ENCODE data around the gene LRRC27.
A peak's percentile ranks its signal among the peaks of the same experiment; 100 is the strongest.
"Not testable (repeated sequence)": the region's sequence is repeated elsewhere in the genome, so short reads cannot be mapped to it uniquely, and the experiment has no call there.

The LRRC27 gene

GRCh38 chr10:132331601-132332432, at the start of gene LRRC27:
TSS of gene LRRC27 (plus strand) at chr10:132332193. CDS start at chr10:132333525, 1,332 bp downstream.
- peak; percentile 92 to 99 (median 96) for DNase-seq
- intact Hi-C loops (cut with DNase I): loop anchor here (1.0 to 5.0 kb wide), 2 partner anchors 24 to 110 kb away; no protein-coding TSS in a partner anchor

DNA sequence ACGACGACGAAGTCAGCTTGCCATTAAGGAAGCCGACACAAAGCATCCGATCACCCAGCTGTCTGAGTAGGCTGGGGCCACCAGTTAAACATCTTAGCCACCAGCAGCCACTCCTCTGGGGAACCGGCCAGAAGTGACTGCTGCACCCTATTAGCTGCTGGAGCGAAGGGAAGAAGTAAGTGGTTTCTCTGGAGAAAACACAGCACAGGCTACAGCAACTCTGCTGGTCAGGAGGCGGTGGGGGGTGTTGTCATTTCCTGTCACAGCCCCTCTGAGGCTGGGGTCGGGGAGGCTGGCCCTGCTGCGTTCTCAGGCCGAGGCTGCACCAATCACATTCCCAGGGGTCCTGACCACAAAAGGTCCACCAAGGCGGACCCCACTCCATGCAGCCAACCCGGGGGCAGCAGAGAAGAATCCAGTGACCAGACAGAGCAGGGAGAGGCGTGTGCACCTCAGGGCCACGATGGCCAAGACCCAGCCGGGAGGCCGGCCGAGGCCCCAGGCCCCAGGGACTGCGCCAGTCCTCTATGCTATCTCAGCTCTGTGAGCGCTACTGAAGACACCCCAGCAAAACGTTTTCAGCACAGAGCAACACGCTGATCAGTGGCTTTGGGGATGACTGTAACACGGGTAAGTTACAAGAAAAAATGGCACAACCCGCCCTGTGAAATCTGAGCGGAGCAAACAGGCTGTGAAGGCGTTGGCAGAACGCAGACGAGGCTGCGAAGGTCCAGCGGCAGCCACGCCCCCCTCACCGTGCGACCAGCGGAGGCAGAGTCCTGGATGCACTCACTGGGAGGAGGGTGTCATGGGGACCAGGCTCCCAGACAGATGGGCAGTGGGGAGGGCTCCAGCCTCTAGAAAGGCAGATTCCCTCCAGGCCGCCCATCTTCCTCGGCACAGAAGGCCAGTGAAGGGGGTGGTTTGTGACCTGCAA, 49.1 kb upstream of the LRRC27 start:
- intact Hi-C loops (cut with DNase I): no loop called here
- DNase-seq: peak in 6 of 10 donors; percentile 40 to 91 (median 70)

- peak in 7 of 10 donors; percentile 60 to 92 (median 68) for DNase-seq
- intact Hi-C loops (cut with DNase I): no loop called here
Measured at GRCh38 chr10:132283604-132284382, 48.2 kb upstream of the LRRC27 start.

DNA sequence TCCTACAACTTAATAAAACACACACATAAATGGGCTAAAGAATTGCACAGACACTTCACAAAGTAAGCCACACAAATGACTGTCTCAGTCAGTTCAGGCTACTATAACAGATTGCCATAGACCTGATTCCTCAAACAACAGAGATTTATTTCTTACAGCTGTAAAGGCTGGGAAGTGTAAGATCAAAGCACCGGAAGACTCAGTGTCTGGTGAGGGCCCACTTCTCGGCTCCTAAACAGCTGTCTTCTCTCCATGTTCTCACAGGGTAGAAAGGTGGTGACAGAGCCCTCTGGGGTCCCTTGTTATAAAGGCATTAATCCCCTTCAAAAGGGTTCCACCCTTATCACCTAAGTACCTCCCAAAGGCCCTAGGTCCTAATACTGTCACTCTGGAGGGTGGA, 42.6 kb upstream of the LRRC27 start:
- intact Hi-C loops (cut with DNase I): no loop called here
- DNase-seq: no peak

- peak in 4 of 10 donors; percentile 4 to 57 (median 38) for DNase-seq
- intact Hi-C loops (cut with DNase I): no loop called here
Measured at GRCh38 chr10:132290631-132291030, 41.4 kb upstream of the LRRC27 start.

- peak in 3 of 10 donors; percentile 50 to 63 (median 55) for DNase-seq
- intact Hi-C loops (cut with DNase I): no loop called here
Measured at GRCh38 chr10:132291826-132292225, 40.2 kb upstream of the LRRC27 start.

DNA sequence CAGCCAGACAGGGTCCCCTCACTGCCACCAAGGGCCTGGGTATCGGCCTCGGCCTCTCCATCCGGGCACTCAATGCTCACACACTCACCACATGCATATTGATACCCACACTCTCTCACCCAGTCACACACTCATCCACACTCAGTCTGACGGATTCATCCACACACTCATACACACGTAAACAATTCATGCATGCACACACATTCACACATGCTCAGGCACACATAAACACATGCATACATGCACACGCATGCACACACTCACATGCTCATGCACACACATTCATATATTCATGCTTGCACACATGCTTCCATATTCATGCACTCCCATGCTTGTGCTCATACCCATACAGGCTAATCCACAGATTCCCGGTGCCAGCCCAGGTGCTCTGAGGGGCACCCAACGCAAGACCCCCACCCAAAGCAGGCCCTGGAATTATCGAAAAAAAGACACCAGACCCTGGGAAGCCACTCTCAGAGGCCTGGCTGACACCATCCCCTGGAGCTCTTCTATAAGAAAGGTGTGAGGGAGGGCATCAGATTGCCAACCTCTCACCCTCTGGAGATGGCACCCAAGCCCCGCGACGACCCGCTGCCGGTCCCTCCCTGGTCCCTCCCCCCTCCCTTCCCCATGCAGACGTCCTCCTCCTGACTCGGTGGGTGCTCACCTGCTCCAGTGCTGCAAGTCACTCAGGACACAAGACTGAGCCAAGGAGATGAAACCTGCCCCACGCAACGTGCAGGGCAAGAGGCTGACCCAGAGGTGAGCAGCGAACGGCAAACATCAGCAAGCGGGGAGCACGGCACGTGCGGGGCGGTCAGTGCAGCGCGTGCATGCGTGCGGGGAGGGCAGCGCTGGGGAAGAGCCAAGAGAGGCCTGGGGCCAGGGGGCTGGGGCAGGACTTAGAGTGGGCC, 39.4 kb upstream of the LRRC27 start:
- DNase-seq: peak in 4 of 10 donors; percentile 3 to 51 (median 32)
- intact Hi-C loops (cut with DNase I): no loop called here

- peak in 6 of 10 donors; percentile 47 to 91 (median 77) for DNase-seq
Measured at GRCh38 chr10:132293201-132293812, 38.7 kb upstream of the LRRC27 start.

GRCh38 chr10:132293813-132294520, 38.0 kb upstream of the LRRC27 start:
- intact Hi-C loops (cut with DNase I): no loop called here
- DNase-seq: peak in 4 of 10 donors; percentile 31 to 74 (median 60)

More at GRCh38 chr10:132293201-132293812, 38.7 kb upstream of the LRRC27 start:
- intact Hi-C loops (cut with DNase I): no loop called here

DNA sequence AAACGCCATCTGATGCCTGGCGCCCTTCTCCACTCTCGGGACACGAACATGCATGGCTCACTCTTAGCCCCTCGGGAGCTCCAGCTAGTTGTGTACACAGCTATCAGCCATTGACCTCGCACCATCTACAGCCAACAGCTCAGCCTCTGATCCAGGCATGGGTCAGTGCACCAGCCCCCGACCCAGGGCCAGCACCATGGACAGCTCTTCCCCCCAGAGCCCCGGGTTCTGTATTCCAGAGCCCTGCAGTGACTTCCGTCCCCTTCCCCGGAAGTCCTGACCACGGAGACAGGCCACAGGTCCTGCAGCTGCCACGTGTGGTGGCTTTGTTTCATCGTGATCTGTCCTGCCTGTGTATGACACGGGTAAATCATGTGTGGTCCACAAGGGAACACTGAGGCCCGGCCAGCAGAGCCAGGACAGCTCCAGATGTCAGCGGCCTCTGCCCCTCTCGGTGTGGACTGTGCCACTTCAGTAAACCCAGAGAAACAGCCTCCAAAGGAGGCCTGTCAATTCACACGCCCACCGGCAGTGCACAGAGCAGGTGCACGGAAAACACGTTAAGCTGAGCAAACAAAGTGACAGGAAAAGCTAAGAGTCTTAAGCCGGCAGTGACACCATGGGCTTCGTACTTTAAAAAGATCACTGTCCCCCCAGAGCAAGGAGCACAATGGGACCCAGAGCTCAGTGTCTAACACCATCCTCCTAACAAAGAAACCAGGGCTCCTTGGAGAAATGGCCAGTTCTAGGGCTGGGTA, 37.3 kb upstream of the LRRC27 start:
- DNase-seq: peak in 5 of 10 donors; percentile 6 to 55 (median 52)
- intact Hi-C loops (cut with DNase I): no loop called here

GRCh38 chr10:132295481-132295880, 36.5 kb upstream of the LRRC27 start:
- intact Hi-C loops (cut with DNase I): not testable (repeated sequence)
- peak in 4 of 10 donors; percentile 6 to 64 (median 60) for DNase-seq

- intact Hi-C loops (cut with DNase I): no loop called here
- DNase-seq: peak in 5 of 10 donors; percentile 10 to 79 (median 73)
Measured at GRCh38 chr10:132296666-132297443, 35.1 kb upstream of the LRRC27 start.

DNA sequence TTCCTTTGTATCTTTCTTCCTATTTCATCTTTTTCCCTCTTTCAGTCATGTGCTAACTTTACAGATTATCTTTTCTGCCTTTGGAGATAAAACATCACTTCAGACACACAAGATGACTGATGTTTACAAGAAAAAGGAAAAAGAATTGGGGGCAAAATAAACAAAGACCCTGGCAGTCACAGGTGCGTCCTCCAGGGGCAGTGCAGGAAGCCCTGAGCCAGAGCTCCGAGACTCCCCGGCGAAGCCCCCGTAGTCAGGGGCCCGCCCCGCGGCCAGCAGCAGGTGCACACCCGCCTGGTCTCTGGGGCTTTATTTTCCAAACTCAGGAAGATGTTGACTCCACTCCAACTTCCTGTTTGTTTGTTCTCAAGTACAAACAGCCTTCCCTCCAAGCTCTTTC, 34.5 kb upstream of the LRRC27 start:
- intact Hi-C loops (cut with DNase I): no loop called here
- DNase-seq: peak in 4 of 10 donors; percentile 4 to 80 (median 54)

- DNase-seq: peak in 4 of 10 donors; percentile 9 to 79 (median 62)
- intact Hi-C loops (cut with DNase I): no loop called here
Measured at GRCh38 chr10:132298038-132298881, 33.7 kb upstream of the LRRC27 start.
